GM21529 (cell line): ENCODE measurements around the gene COL6A3.

ENCODE experiments used
- ATAC-seq: cut with Tn5 transposase; IDR thresholded peaks from one replicate; pipeline ENCODE4 v1.9.1; 2021; ENCODE audit not compliant: unreplicated experiment

The COL6A3 gene

GRCh38 chr2:237444071-237444470 lies 30.1 kb upstream of the COL6A3 start:
- no peak for ATAC-seq

GRCh38 chr2:237441605-237442274 lies 27.8 kb upstream of the COL6A3 start:
- no peak for ATAC-seq

GRCh38 chr2:237440819-237441281 lies 26.9 kb upstream of the COL6A3 start:
- ATAC-seq = peak; percentile 63

- no peak for ATAC-seq
These were observed 24.3 kb upstream of the COL6A3 start for GRCh38 chr2:237438080-237438940.

GRCh38 chr2:237437566-237437965 lies 23.6 kb upstream of the COL6A3 start:
- ATAC-seq = no peak

GRCh38 chr2:237435844-237436587 lies 22.1 kb upstream of the COL6A3 start:
- no peak for ATAC-seq

GRCh38 chr2:237434866-237435311 lies 20.9 kb upstream of the COL6A3 start:
- peak; percentile 77 for ATAC-seq

GRCh38 chr2:237433920-237434676 lies 20.1 kb upstream of the COL6A3 start:
- ATAC-seq = no peak

GRCh38 chr2:237432484-237433092 lies 18.6 kb upstream of the COL6A3 start:
- no peak for ATAC-seq

- no peak for ATAC-seq
These were observed 17.9 kb upstream of the COL6A3 start for GRCh38 chr2:237431837-237432236.

- no peak for ATAC-seq
These were observed 17.4 kb upstream of the COL6A3 start for GRCh38 chr2:237431372-237431771.

GRCh38 chr2:237430861-237431260 lies 16.9 kb upstream of the COL6A3 start:
- no peak for ATAC-seq

GRCh38 chr2:237429753-237430152 lies 15.8 kb upstream of the COL6A3 start:
- no peak for ATAC-seq

- peak; percentile 74 for ATAC-seq
These were observed 14.0 kb upstream of the COL6A3 start for GRCh38 chr2:237427769-237428506.

- no peak for ATAC-seq
These were observed 12.6 kb upstream of the COL6A3 start for GRCh38 chr2:237426517-237426916.

GRCh38 chr2:237425320-237425719 lies 11.4 kb upstream of the COL6A3 start:
- ATAC-seq = no peak

- no peak for ATAC-seq
These were observed 10.6 kb upstream of the COL6A3 start for GRCh38 chr2:237424544-237424943.

GRCh38 chr2:237423891-237424290 lies 9.9 kb upstream of the COL6A3 start:
- no peak for ATAC-seq

- ATAC-seq = no peak
These were observed 8.3 kb upstream of the COL6A3 start for GRCh38 chr2:237422309-237422708.
